H1 (cell line): ENCODE data around the gene MAPKAPK2. TPM values are rescaled to one million over a fixed set of nuclear protein-coding genes. Genes with fewer than 3 reads are reported as not detected.

Experiments
- ATF2 ChIP-seq: IDR thresholded peaks from 2 replicates; pipeline ENCODE4 v1.6.1; 2012; ENCODE audit warnings: low read length, inconsistent platforms
- BCL11A ChIP-seq, 2 experiments: IDR thresholded peaks; one replicate each; pipeline ENCODE4 v1.6.1; 2011; ENCODE audit warnings: low read depth in 2 of 2, low read length in 2 of 2, mild to moderate bottlenecking in 2 of 2
- KDM1A ChIP-seq: fragments of 200-600, 300-600 bp; sonication (generic); IDR thresholded peaks from 2 replicates; pipeline ENCODE4 v1.7.1; 2016; ENCODE audit warnings: mild to moderate bottlenecking, low read length, borderline replicate concordance
- polyA plus RNA-seq, 7 experiments: library from polyadenylated mRNA; depleted of rRNA in 3 of 7; stranded (reverse) in 5 of 7; unstranded in 2 of 7; fragments of >200 nt in 5 of 7; fragments of 200-250 nt in 2 of 7; gene quantifications; 1 replicate in 5 of 7; 2 replicates in 1 of 7; 4 replicates in 1 of 7; pipeline versions ENCODE4 v1.2.1 to v1.2.3, GENCODE V29; 2011 to 2013; ENCODE audit warnings: missing spikeins in 2 of 7, mixed read lengths in 2 of 7
- total RNA-seq: library from RNA; stranded (reverse); fragmentation: NEBNext Ultra II Directional; extraction: Animal tissue kit (Norgen Biotek cat#: 25700); gene quantifications from 2 replicates; pipeline ENCODE4 v1.2.1, GENCODE V29; 2021

The MAPKAPK2 gene
- total and polyA plus RNA-seq, 2 of the 8 experiments (the other 6 are each of a cell fraction or from before 2014, with no cell fraction given), result 27.5 to 44.9 TPM

- TF ChIP-seq ATF2 (no peak), KDM1A (no peak), BCL11A (IDR thresholded peaks at IDR 0.05; ENCODE audit: low read depth in 2 of 2, low read length in 2 of 2) (no peak)
These were observed 19.0 kb downstream of the MAPKAPK2 start (continued) for GRCh38 chr1:206703661-206704060.
